GM19099 (cell line): ENCODE results near the gene CPT1C.

ENCODE experiments used
- POLR2A ChIP-seq: IDR thresholded peaks from 3 replicates; pipeline ENCODE4 v1.6.1; 2011; ENCODE audit warnings: low read depth; ENCODE audit not compliant: insufficient read length; ENCODE audit errors: extremely low read depth

CPT1C gene

GRCh38 chr19:49746206-49746958 is 55.5 kb downstream of the CPT1C start:
- TF ChIP-seq POLR2A, result no peak

DNA sequence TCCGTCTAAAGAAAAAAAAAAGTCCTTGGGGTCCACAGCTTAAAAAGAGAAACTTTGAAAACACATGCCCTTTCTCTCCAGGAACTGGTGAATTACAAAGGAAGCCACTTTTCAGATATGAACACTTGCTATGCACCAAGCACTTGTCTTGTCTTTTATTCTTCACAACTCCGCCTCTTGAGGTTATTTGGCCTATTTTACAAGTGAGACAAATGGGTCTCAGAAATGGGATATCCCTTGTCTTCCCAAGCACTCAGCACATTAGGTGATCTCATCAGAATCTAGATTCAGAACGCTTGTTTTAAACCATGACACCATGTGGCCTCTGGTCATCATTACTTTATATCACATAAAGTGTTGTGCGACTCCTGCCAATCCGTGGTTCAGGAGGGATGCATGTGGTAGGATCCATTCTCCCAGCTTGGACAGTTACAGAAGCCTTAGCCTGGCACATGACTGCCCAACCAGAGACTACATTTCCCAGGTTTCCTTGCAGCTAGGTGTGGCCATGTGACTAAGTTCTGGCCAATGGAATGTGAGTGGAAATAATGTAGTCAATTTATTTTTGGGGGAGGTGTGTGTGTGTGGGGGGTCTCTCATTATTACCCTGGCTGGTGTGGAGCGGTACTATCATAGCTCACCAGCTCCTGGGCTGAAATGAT is 58.3 kb downstream of the CPT1C start:
- no peak for TF ChIP-seq POLR2A

- no peak for TF ChIP-seq POLR2A
These were observed 58.9 kb downstream of the CPT1C start for GRCh38 chr19:49749771-49750170.

GRCh38 chr19:49752701-49753100 is 61.8 kb downstream of the CPT1C start:
- TF ChIP-seq POLR2A, result no peak

DNA sequence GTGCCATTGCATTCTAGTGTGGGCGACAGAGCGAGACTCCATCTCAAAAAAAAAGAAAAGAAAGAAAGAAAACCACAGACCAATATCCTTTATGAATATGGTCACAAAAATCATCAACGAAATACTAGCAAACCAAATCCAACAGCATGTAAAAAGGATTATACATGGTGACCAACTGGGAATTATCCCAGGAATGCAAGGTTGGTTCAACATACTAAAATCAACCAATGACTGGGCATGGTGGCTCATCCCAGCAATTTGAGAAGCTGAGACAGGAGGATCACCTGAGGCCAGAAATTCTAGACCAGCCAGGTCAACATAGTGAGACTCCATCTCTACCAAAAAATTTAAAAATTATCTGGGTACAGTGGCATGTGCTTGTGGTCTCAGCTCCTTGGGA is 65.0 kb downstream of the CPT1C start:
- no peak for TF ChIP-seq POLR2A

DNA sequence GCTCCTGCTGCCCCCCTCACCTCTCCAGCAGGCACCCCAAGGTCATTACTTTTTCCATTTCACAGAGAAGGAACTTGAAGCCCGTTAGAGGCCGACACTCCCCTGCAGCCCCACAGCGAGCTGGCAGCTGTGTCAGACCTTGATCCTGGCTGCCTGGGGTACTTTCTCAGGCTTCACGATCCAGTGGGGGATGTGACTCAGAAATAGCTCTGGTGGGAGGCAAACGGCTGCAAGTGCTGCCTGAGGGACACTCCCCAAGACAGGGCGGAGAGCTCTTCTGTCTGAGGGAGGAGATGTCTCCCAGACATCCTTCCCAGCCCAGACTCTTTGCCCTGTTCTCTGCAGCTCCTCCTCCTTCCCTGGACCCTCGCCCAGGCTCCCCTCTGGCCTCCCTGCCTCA is 67.4 kb downstream of the CPT1C start:
- no peak for TF ChIP-seq POLR2A

DNA sequence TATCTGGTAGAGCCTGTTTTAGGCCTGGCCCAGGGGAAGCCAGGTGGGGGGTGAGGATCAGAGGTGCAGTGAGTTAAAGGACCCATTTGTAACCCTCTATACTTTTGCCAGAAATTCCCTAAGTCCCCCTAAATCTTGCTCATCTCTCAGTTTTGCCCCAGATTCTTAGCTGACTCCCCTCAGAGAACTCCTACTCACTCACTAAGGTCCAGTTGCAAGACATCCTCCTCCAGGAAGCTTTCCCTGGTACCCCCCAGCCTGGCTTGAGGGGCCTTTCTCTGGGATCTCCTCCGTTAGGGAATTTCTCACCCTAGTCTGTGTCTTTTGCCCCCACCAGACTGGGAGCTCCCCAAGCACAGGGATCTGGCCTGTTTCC is 70.3 kb downstream of the CPT1C start:
- no peak for TF ChIP-seq POLR2A

GRCh38 chr19:49761625-49762311 is 70.9 kb downstream of the CPT1C start:
- TF ChIP-seq POLR2A, result no peak

GRCh38 chr19:49763230-49763629 is 72.3 kb downstream of the CPT1C start, which contains the start of gene TSKS:
TSKS (minus strand) TSS chr19:49763306; CDS start chr19:49763247, 59 bp downstream.
- TF ChIP-seq POLR2A, result no peak
